ENCODE results near the gene SEPTIN5.
"Not testable (repeated sequence)": the region's sequence is repeated elsewhere in the genome, so short reads cannot be mapped to it uniquely, and the experiment has no call there.

The SEPTIN5 gene

DNA sequence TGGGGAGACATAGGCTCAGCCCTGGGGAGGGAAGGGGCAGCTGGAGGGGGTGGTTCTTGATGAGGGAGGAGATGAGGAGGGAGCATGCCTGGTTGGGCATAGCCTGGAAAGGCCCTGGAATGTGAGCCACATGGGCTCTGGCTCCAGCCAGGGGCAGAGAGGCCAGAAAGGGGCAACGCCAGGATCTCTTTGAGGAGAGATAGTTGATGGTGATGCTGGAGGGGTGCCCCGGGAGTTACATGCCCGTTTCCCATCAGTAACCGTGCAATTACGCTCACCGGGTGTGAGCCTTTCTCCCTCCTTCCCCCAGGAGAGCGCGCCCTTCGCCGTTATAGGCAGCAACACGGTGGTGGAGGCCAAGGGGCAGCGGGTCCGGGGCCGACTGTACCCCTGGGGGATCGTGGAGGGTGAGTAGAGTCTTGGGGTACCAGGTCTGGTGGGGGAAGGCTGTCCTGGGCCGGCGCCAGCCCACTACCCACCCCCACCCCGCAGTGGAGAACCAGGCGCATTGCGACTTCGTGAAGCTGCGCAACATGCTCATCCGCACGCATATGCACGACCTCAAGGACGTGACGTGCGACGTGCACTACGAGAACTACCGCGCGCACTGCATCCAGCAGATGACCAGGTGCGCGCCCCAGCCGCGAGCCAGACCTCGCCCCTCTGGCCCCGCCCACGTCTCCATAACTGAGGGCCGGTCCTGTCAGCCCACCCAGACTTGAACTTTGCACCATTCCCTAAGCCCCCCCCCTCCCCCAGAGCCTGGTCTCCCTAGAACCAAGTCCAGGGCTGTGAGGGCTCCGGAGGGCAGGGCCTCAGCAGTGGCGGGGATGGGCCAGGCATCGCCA is 7.3 kb downstream of the SEPTIN5 start:
- no peak for DNase-seq

DNA sequence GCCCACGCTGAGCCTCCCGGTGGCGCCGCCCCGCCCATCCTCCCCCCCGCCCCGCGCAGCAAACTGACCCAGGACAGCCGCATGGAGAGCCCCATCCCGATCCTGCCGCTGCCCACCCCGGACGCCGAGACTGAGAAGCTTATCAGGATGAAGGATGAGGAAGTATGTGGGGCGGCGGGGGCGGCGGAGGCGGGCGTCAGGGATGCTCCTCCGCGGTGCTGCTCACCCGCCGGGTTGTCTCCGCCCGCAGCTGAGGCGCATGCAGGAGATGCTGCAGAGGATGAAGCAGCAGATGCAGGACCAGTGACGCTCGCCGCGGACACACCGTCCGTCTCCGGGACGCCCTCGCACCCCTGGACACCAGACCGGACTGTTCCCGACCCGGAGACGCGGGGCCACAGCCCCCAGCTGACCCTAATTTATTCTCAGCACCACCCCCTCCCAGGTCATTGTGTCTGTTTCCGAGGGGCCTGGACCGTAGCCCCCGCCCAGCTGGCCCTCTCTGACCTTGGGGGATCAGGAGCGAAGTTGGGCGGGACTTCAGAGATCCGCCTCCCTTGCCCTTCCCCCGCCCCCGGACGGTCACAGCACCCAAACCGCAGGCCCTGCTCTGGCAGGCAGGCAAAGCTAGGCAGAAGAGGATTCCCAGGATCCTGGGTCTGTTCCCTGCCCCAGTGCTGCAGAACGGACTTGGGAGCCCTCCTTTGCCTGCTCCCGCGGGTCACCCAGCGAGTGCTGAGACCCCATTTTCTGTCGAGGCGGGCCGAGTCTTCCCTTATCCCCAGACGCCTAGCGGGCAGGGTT is 8.1 kb downstream of the SEPTIN5 start:
- DNase-seq, result no peak

DNA sequence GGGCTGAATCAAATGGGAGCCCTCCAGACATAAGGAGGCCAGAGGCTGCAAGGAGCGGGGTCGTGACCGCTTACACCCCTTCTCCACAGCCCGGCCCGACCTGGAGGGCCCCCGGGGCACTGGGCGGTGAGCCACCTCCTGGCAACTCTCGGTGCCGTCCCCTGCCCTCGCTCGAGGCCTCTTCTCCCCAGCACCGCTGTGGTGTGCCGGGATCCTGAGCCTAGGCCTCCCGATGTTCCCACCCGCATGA is 8.6 kb downstream of the SEPTIN5 start:
- DNase-seq, result no peak

DNA sequence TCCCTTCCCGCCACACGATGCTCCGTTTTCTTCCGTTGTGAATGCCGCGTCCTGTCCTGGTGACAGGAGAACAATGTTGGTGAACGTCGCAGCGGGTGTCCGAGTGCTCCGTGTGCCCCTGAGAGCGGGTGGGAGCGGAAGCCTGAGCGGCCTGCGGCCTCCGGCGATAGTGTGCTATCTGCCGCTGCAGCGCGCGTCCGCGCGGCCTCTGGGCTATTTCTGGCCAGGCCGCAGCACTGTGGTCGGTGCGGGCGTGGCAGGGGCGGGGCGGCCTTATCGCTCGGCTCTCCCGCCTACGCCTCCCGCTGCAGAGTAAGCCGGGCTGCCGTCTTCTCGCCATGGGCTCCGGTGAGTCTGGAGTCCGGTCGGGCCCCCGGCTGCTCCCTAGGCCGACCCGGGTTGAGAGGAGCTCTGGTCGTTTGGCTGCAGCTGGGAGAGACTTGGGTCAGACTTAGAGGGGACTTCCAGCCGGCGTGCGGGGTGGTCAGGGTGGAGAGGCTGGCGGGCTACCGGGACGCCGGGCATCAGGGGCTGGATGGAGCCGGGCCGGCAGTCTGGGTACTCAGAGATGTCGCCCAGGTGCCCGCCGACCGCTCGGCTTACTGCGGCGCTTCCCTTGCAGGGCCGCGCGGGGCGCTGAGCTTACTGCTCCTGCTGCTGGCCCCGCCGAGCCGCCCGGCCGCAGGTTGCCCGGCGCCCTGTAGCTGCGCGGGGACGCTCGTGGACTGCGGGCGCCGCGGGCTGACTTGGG is 9.1 kb downstream of the SEPTIN5 start, which contains the start of gene GP1BB:
TSS of gene GP1BB (plus strand) at position 308 of the 751 bp plus-strand sequence. CDS start at position 339, 31 bp downstream.
- no peak for DNase-seq

DNA sequence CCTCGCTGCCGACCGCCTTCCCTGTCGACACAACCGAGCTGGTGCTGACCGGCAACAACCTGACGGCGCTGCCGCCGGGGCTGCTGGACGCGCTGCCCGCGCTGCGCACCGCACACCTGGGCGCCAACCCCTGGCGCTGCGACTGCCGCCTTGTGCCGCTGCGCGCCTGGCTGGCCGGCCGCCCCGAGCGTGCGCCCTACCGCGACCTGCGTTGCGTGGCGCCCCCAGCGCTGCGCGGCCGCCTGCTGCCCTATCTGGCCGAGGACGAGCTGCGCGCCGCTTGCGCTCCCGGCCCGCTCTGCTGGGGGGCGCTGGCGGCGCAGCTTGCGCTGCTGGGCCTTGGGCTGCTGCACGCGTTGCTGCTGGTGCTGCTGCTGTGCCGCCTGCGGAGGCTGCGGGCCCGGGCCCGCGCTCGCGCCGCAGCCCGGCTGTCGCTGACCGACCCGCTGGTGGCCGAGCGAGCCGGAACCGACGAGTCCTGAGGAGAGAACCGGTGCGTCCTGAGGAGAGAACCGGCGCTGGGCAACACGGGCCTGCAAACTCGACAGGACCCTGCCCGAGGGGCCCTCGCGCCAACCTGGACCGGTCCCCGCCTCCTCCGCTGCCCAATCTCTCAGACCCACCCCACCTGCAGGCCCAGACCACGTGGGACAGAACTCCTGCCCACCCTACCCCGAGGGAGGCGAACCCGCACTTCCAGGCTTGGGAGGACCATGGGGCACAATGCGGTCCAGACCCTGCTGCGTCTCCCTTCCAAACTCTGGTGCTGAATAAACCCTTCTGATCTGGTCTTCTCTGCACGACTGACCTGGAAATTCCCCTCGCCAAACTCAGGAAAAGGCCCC is 9.9 kb downstream of the SEPTIN5 start:
- peak in 1 of 2 experiments; percentile 7 for DNase-seq

DNA sequence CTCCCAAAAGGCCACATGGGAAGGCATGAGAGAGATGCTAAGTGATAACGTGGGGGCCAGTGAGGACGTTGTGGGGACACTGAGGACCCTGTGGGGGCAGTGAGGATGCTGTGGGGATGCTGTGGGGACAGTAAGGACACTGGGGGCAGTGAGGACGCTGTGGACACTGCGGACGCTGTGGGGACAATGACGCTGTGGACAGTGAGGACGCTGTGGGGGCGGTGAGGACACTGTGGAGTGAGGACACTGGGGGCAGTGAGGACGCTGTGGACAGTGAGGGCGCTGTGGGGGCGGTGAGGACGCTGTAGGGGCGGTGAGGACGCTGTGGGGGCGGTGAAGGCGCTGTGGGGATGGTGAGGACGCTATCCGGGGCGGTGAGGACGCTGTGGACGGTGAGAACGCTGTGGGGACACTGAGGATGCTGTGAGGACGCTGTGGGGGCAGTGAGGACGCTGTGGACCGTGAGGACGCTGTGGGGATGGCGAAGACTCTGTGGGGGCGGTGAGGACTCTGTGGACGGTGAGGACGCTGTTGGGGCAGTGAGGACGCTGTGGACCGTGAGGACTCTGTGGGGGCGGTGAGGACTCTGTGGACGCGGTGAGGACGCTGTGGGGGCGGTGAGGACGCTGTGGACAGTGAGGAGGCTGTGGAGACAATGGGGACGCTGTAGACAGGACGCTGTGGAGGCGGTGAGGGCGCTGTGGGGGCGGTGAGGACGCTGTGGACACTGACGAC is 10.8 kb downstream of the SEPTIN5 start:
- no peak for DNase-seq

DNA sequence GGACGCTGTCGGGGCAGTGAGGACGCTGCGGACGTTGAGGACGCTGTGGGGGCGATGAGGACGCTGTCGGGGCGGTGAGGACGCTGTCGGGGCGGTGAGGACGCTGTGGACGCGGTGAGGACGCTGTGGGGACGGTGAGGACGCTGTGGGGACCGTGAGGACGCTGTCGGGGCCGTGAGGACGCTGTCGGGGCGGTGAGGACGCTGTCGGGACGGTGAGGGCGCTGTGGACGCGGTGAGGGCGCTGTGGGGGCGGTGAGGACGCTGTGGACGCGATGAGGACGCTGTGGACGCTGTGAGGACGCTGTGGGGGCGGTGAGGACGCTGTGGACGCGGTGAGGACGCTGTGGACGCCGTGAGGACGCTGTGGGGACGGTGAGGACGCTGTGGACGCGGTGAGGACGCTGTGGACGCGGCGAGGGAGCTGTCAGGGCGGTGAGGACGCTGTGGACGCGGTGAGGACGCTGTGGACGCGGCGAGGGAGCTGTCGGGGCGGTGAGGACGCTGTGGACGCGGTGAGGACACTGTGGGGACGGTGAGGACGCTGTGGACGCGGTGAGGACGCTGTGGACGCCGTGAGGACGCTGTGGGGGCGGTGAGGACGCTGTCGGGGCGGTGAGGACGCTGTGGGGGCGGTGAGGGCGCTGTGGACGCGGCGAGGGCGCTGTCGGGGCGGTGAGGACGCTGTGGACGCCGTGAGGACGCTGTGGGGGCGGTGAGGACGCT is 11.9 kb downstream of the SEPTIN5 start:
- not testable (repeated sequence) for DNase-seq

DNA sequence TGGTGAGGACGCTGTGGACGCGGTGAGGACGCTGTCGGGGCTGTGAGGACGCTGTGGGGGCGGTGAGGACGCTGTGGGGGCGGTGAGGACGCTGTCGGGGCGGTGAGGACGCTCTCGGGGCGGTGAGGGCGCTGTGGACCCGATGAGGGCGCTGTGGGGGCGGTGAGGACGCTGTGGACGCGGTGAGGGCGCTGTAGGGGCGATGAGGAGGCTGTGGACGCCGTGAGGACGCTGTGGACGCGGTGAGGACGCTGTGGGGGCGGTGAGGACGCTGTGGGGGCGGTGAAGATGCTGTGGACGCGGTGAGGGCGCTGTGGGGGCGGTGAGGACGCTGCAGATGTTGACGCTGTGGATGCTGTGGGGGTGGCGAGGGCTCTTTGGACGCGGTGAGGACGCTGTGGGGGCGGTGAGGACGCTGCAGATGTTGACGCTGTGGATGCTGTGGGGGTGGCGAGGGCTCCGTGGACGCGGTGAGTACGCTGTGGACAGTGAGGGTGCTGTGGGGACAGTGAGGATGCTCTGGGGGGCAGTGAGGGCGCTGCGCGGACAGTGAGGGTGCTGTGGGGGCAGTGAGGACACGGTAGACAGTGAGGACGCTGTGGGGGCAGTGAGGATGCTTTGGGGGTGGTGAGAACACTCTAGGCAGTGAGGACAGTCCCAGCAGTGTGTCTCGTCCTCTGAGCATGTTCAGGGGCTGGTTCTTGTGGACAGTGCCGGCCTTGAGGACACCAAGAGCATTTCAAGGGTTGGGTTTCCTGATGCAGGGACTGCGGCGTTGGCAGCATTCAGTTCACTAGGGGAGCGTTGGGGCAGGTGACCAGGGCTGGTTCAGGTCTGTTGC is 13.2 kb downstream of the SEPTIN5 start:
- DNase-seq, result no peak

DNA sequence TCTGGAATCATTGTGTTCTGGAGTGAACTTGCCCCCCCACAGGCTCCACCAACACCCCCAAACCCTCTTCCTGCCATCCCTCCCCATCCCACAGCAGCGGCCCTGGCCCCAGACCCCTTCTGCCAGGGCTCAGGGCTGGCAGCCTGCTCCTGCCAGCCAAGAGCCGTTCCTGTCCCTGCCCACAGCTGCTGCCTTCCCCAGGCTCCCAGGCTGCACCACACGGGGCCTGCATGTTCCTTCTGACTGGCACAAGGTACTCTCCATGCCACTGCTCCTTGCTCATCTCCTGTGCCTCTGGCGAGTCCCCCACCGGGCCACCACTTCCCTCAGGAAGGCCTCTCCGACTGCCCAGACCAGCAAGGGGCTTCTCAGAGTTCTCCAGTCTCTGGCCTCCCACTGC is 14.0 kb downstream of the SEPTIN5 start:
- no peak for DNase-seq

DNA sequence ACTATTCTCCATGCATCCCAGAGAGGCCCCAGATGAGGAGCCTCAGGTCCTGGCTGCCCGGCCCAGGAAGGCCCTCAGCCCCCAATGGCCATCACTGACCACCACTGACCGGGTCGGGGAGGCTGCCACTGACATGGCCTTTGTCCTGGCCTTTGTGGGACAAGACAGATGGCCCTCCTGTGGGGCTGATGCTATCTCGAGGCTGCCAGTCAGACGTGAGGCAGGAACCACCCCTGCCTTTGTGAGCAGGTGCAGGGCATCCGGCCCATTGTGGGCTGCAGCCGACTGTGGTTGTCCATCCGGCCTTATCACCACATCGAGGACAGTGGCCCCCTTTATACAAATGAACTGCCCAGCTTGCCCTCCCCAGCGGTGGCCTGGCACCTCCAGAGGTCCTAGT is 14.5 kb downstream of the SEPTIN5 start:
- DNase-seq, result no peak

DNA sequence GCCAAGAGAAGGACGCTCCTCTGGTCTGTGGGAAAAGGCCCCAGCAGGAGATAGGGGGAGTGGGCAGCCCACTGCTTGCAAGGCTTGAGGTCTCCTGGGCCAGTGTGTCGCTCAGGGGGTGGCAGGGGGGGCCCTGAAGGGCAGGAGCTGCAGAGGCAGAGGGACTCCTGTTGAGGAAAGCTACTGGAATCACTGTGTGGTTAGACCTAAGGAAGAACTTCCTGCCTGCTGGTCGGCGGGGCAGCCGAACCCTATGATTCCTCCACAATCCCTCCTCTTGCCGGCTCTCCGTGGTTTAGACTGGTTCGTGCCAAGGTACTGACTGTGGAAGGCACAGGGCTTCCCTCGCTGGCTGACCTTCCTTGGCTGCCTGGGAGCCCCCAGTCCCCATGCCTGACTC is 15.2 kb downstream of the SEPTIN5 start:
- no peak for DNase-seq

DNA sequence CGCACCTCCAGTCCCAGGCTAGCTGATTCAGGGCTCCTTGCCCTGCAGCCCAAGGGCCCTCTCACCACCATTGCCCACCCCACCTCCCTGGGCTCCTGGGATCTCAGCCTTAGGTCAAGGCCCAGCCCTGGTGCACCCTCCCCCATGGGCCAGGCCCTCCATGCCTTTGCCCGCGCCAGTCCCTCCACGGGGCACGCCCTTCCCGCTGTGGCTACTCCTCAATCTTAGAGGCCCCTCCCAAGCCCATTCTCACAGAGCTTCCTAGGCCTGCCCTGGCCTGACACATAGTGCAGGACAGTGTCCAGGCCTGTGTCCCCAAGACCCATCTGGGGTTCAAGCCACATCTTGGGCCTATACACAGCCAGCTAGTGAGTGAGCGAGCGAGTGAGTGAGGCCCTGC is 15.9 kb downstream of the SEPTIN5 start:
- DNase-seq, result no peak

DNA sequence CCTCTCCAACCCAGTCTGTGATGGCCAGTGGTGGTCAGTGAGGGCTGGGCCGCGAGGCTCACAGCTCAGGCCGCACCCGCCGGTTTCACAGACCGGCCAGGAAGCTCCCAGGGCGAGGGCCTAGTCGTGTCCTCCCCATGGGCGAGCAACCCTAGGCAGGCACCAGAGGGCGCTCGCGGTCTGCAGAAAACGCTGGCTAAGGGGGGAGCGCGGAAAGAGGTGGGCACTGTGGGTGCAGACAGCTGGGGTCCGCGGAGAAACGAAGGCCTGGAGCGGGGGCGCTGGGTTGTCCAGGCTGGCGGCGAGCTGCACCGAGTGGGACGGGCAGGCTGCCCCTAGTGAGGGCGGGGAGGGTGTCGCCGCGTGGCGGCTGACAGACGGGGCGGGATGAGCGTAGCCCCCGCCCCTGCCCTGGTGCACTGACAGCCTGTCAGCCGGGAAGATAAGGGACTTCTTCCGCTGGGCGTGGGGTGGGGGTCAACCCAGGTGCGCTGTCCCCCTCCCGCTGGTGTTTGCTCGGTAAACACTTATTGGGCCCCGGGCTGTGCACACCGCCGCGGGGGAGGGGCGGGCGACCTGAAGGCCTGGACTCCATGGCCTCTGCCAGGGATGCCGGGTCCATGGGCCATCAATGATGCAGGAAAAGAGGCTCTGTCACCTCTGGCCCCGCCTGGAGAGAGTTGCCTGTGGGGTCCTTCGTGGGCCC is 16.5 kb downstream of the SEPTIN5 start:
- peak; percentile 13 to 45 for DNase-seq

DNA sequence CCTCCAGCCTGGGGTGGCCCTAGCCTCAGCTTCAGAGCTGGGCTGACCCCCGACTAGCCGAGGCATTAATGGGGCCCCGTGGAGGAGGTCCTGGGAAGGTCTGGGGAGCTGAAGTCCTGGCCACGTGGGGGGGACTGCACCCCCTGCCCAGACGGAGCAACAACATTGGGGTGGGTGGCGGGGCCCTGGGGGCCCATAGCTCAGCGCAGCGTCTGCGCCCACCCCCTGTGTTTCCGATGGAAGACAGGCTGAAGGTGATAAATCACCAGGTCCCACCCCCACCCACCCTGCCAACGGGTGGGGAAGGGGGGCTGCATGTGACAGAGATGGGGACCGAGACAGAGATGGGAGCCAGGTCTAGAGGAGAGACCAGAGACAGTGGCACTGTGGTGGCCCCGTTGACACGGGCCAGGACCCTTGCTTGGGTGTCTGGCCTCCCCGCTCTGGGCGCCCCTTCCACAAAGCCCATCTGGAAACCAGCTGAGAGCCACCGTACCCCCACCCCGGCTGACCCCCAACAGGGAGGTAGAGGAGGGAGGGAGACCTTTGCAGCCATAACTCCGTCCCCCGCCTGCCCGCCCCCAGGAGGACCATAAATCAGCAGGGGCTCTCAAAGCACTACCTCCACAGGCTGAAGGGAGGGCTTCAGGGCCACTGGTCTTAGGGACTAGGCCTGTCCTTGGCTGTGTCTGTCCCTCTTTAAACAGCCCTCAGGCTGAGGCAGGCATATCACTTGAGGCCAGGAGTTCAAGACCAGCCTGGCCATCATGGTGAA is 17.2 kb downstream of the SEPTIN5 start:
- no peak for DNase-seq

DNA sequence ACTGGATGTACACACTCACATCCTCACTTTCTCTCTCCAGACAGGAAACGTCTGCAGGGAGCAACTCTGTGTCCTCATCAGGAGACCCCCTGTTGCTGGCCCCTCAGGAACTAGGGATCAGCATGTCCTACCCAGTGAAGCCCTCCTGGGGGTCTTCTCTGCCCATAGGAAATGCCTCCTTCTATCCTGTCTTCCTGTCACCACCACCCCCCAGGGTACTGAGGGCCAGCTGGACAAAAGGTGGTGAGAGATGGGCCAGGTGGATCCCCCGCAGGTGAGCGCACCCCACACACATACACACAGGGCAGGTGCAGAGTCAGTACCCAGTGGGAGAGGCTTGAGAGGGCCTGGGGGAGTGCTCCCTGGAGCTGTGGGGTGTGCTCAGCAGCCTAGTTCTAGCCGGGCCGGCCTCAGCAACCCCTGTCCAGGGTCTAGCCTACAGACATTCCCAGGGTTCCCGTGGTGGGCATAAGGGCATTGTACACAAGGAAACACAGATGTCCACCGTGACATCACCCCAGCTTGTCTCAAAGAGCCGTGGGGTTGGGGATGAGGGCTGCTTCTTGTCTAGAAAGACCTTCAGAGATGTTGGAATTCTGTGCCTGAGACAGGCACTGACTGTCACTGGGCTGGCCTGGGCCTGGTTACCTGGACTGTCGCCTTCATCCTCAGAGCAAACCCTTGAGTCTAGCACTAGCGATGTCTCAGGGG is 18.3 kb downstream of the SEPTIN5 start:
- DNase-seq, result no peak

DNA sequence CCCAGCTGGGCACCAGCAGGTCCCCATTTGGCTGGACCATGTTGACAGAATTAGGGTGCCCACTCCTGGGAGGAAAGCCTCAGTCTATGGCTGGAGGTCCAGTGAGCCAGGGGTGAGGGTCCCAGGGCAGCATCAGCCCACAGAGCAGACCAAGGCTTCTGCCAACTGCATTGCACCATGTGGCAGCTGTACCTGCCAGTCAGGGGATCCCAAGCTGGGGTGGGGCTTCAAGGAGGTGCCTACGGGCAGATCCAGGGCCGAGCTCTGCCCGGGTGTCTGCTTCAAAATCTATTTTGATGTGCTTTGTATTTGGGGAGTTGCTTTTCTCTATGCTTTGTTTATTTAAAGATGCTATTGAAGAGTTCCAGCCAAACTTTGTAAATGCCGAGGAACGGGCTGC is 19.5 kb downstream of the SEPTIN5 start:
- no peak for DNase-seq

DNA sequence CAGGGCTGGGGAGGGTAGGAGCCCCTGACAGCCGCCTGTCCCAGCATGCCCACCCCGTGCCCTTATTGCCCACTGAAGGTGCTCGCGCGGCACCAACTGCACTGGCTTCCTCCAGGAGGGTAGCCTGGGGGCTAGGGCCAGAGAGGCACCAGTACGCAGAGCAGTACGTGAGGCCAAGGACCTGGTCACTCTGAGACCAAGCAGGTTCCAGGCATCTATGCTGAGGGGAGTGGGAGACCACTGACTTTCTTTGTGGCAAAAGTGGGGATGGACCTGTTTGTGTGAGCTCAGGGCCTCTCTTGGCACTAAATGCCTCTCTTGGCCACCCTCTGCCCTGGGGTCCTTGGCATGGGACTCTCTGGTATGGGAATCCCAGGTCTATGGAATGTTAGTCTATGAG is 19.9 kb downstream of the SEPTIN5 start:
- no peak for DNase-seq

DNA sequence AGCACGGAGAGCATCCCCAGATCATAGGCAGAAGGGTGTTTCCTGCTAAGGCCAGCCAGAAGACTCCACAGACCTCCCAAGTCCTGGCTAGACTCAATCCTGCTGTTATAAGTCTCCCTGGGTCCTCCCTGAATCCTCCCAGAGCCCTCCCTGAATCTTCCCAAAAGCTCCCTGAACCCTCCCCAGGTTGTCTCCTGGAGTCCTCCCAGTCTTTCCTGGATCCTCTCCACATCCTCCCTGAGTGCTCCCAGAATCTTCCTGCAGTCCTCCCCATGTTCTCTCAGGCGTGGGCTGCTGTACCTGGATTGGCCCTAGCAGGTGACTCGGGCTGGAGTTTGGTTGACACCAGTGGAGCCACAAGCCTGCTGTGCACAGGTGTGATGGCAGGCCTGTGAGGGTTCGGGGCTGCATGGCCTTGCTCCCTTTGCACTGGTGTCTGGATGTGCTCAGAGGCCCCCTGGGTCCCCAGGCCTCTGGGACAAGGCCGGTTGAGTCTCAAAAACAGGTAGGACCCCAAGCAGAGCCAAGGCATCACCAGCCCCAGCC is 20.6 kb downstream of the SEPTIN5 start:
- DNase-seq, result no peak

Data from SW 1271 (cell line).